CD4-positive, alpha-beta T cell treated with Interleukin-6 for 4 hours (primary cell): ENCODE measurements around the gene VENTX.
"Not testable (repeated sequence)": the region's sequence is repeated elsewhere in the genome, so short reads cannot be mapped to it uniquely, and the experiment has no call there.

ENCODE experiments used
- DNase-seq: peaks from one replicate; pipeline ENCODE4 v3.0.0-alpha.2; 2020; ENCODE audit warnings: mixed read lengths

VENTX gene

GRCh38 chr10:133258818-133259601 lies 21.4 kb downstream of the VENTX start:
- peak; percentile 91 for DNase-seq

GRCh38 chr10:133259602-133259989 lies 21.9 kb downstream of the VENTX start:
- DNase-seq, result no peak

- DNase-seq, result peak; percentile 63
Measured at GRCh38 chr10:133260895-133261725, 23.5 kb downstream of the VENTX start.

- DNase-seq, result peak; percentile 85
Measured at GRCh38 chr10:133261726-133262325, 24.2 kb downstream of the VENTX start.

DNA sequence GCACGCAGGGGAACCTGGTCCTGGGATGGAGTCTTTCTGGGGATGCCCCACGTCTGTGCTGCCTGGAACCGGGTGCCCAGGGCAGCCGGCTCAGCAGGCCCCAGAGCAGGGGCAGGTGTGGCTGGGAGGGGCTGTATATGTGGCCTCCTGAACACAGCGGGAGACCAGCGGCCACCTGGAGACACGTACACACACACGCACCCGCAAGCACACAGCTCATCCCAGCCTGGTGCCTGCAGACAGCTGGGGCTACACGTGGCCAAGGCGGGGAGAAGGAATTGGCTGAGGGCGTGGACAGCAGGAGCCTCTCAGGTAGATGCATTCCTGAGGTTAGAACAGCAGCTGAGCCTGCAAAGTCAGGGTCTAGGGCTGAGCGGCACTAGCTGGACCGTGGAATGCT lies 25.0 kb downstream of the VENTX start:
- DNase-seq, result no peak

GRCh38 chr10:133263674-133264073 lies 26.0 kb downstream of the VENTX start:
- no peak for DNase-seq

DNA sequence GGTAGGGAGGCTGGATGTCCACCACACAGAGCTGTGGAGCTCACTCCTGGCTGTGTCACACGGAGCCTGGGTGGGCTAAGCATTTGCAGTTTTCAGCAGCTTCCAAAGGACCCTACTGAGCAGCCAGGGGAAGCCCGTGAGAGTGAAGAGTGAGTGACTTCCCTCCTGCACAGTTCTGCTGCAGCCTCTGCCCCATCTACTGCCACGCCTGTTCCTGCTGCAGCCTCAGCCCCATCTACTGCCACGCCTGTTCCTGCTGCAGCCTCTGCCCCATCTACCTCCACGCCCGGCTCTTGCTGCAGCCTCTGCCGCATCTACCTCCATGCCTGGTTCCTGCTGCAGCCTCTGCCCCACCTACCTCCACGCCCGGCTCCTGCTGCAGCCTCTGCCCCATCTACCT lies 26.8 kb downstream of the VENTX start:
- DNase-seq, result peak; percentile 78

DNA sequence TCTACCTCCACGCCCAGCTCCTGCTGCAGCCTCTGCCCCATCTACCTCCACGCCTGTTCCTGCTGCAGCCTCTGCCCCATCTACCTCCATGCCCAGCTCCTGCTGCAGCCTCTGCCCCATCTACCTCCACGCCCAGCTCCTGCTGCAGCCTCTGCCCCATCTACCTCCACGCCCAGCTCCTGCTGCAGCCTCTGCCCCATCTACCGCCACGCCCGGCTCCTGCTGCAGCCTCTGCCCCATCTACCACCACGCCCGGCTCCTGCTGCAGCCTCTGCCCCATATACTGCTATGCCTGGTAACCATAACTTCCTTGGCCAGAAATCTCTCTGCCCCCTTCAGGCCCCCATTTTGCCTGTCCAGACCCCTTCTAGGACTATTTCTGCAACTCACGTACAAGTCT lies 27.4 kb downstream of the VENTX start:
- DNase-seq, result not testable (repeated sequence)

GRCh38 chr10:133266056-133266795 lies 28.6 kb downstream of the VENTX start:
- DNase-seq, result no peak

- no peak for DNase-seq
Measured at GRCh38 chr10:133267293-133267692, 29.6 kb downstream of the VENTX start.

DNA sequence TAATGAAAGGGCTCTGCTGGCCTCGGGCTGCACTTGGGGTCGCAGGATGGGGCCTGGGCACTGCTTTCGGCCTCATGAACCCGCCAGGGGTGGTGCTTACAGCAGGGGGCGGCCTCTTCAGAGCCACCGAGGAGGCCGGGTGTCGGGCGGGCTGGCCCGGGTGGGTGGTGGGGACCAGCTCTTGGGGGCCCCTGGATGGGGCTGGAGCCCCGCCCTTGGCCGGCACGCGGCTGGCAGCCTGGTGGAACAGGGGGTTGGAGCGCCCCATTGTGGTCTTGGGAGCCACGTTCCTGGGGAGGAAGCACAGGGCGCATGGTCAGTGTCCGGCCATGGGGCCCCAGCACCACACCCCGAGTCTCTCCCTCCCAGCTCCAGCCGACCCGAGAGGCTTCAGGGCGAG lies 30.2 kb downstream of the VENTX start:
- DNase-seq, result no peak

- no peak for DNase-seq
Measured at GRCh38 chr10:133268532-133268931, 30.9 kb downstream of the VENTX start.

DNA sequence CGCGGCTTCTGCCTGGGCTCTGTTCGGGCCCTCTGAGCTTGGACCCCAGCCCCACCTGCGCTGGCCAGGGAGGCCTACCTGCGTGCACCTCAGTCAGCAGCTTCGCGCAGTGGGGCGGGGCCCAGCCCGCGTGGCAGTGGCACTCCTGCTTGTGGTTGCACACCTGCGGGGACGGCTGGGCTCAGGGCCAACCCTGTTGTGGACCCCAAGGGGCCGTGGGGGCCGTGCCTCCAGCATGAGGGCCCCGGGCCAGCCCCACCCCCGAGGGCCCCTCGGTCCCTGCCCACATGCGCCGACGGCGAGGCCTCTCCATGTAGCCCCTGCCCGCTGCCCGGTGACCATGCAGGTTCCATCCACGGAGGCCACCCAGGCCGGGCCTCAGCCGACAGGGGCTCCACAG lies 31.7 kb downstream of the VENTX start:
- no peak for DNase-seq

DNA sequence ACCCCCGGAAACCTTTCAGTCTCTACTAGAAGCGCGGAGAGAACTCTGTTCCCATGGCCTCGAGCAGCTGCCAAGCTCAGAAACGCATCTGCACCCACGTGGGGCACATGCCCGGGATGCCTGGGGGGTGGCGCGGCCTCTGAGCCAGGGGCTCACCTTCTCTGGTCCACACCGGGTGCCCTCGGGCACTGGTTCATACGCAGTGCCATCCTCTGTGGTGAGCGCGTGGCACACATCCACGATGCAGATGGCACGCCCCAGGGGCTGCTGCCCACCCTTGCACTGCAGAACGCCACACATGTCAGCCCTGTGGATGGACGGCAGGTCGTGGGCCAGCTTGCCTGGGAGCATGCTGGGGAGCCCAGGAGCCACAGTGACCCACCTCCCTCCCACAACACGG lies 32.5 kb downstream of the VENTX start:
- no peak for DNase-seq

GRCh38 chr10:133270773-133271297 lies 33.2 kb downstream of the VENTX start:
- no peak for DNase-seq

- no peak for DNase-seq
Measured at GRCh38 chr10:133271521-133272300, 34.1 kb downstream of the VENTX start.

DNA sequence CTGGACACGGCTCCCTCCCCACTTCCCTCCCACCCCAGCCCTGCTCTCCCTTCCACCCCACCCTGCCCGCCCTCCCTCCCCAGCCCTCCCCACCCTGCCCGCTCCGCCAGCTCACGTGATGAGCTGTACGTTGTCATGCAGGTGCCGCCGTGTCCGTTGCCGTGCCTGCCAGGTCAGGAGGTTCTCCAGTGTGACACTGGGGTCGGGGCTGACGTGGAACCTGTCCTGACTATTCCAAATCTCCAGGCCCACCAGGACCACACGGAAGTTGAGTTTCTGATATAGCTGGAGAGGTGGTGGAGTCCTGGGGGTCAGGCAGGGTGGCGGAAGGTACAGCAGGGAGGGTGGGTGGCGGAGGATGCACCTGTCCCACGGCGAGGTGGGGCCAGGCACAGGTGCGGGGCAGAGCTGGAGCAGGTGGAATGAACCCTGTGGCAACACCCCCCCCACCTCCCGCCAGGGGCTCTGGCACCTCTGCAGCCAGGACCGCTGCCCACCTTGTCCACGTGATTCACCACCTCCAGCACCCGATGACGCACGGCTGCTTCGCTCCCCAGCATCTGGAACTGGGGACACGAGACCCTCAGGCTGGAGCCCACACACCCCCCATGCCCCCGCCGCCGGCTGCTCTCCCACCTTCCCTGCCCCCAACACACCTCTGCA lies 34.8 kb downstream of the VENTX start:
- DNase-seq, result no peak

GRCh38 chr10:133272964-133273420 lies 35.3 kb downstream of the VENTX start:
- DNase-seq, result no peak

DNA sequence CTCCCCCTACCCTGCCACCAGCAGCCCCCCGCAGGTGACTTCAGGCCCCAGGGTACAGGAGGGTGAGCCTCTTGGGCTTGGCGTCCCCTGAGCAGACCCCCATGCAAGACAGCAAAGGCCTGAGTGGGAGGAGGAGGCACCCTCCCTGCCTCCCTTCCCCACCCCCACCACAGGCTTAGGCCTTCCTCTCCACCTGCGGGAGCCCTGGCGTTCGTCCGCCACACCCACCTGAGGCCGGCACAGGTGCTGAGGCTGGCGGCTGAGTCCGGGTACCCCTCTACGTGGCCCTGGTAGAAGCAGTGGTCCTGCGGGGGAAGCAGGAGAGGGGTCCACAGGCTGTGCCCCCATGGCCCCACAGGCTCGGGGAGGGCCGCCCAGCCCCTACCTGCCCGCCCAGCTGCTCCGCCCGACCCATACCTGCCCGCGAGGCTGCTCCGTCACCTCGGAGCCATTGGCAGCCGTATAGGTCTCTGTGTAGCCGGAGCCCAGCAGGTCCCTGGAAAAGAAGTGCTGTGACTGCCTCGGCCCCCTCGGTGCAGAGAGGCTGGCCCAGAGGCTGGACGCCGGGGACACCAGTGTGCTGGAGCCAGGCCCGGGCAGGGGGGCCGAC lies 36.0 kb downstream of the VENTX start:
- no peak for DNase-seq

DNA sequence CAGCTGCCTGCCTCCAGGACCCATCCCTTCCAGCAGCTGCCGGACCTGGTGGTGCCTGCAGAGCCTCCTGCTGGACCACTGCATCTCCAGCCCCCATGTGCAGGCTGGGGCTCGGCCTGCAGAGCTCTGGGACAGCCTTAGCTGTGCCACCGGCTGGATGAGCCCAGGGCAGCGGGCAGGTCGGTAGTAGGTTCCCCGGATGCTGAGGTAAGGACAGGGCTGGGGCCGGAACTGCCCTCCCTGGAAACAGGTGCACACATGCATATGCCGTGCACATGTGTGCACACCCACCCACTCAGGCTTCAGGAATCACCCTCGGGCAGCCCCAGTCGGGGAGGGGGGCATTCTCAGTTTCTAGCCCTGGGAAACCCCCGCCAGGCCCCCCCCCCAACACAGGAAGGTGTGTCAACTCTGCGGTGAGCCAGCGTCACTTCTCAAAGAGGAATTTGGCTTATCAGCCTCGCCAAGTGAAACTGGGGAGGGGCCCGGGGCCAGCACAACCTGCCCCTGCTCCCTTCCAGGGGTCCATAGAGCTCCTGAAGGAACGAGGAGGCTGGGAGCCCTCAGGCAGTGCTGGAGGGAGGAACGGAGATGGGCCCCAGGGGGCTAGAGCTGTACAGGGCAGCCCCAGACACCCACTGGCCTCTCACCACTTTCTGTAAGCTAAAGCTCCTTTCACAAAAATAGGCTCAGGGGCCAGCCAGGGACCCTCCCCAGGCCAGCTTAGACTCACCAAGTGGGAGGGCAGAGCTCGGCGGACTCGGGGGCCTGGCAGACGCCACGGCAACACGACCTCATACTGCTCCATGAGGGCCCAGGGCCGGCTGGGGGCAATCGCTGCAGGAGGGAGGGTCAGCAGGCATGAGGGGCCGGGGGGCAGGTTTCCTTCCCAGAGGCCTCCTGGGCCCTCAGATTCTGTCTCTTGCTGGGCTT lies 37.4 kb downstream of the VENTX start:
- peak; percentile 86 for DNase-seq
